SK-N-SH (cell line): ENCODE measurements around the gene MAPKAP1. TPM values are rescaled to one million over a fixed set of nuclear protein-coding genes. Genes with fewer than 3 reads are reported as not detected.

Experiments used
- CTCF ChIA-PET: fragments of 300-600, 350-600 bp; formaldehyde crosslinking; extraction: SDS; loops from one replicate; lab custom pipeline; 2021; lab: Yijun Ruan, JAX
- POLR2A ChIA-PET: fragments of 350-600 bp; sonication (Branson Sonifier 250); formaldehyde crosslinking; extraction: SDS; loops from one replicate; lab custom pipeline; 2020; ENCODE audit warnings: antibody characterized with exemption, inconsistent platforms; lab: Yijun Ruan, JAX
- DNase-seq: peaks from one replicate; pipeline ENCODE4 v3.0.0; 2012
- H2AFZ ChIP-seq: fragments of 200-600 bp; sonication (generic); 2 replicates; pipeline ENCODE4 v1.8.1; 2016; ENCODE audit warnings: antibody characterized with exemption, mild to moderate bottlenecking, low read depth
- H3F3A ChIP-seq: fragments of 200-600 bp; sonication (generic); replicated peaks from 2 replicates; pipeline ENCODE3; 2016; ENCODE audit warnings: antibody characterized with exemption, mild to moderate bottlenecking; ENCODE audit not compliant: insufficient read depth
- H3K27ac ChIP-seq, 2 experiments: fragments of 200-500 bp in 1 of 2; fragments of 200-600 bp in 1 of 2; sonication (Bioruptor generic) in 1 of 2; sonication (generic), shearing (Covaris generic) in 1 of 2; 2 replicates each; pipeline versions ENCODE4 v1.5.1 to v1.6.1; 2014 to 2016; ENCODE audit warnings: low read depth in 2 of 2, inconsistent platforms in 1 of 2, low read length in 1 of 2, mild to moderate bottlenecking in 1 of 2, mixed read lengths in 1 of 2
- H3K27me3 ChIP-seq: fragments of 200-600 bp; sonication (generic), shearing (Covaris generic); 2 replicates; pipeline ENCODE4 v1.6.1; 2016; ENCODE audit warnings: mixed run types; ENCODE audit not compliant: insufficient read depth
- H3K36me3 ChIP-seq, 2 experiments: fragments of 200-500 bp in 1 of 2; fragments of 200-600 bp in 1 of 2; sonication (Bioruptor generic) in 1 of 2; sonication (generic) in 1 of 2; replicated peaks in 1 of 2; 2 replicates each; pipeline versions ENCODE3 to v1.5.1; 2014 to 2016; ENCODE audit warnings: low read length in 1 of 2, mild to moderate bottlenecking in 1 of 2; ENCODE audit not compliant: insufficient read depth in 2 of 2, control insufficient read depth in 1 of 2
- H3K4me1 ChIP-seq, 2 experiments: fragments of 200-500 bp in 1 of 2; fragments of 200-600 bp in 1 of 2; sonication (Bioruptor generic) in 1 of 2; sonication (generic), shearing (Covaris generic) in 1 of 2; 2 replicates each; pipeline versions ENCODE4 v1.5.1 to v1.6.1; 2014 to 2016; ENCODE audit warnings: low read depth in 1 of 2, low read length in 1 of 2, mixed run types in 1 of 2; ENCODE audit not compliant: insufficient read depth in 2 of 2, control insufficient read depth in 1 of 2
- H3K4me2 ChIP-seq: fragments of 200-600 bp; sonication (generic), shearing (Covaris generic); 2 replicates; pipeline ENCODE4 v1.6.1; 2017; ENCODE audit warnings: mixed run types
- H3K4me3 ChIP-seq, 2 experiments: fragments of 200-500 bp in 1 of 2; fragments of 200-600 bp in 1 of 2; sonication (Bioruptor generic) in 1 of 2; sonication (generic), shearing (Covaris generic) in 1 of 2; 2 replicates each; pipeline versions ENCODE4 v1.5.1 to v1.8.1; 2014 to 2016; ENCODE audit warnings: low read depth in 2 of 2, inconsistent platforms in 1 of 2, low read length in 1 of 2, mild to moderate bottlenecking in 1 of 2, mixed read lengths in 1 of 2, moderate library complexity in 1 of 2
- H3K79me2 ChIP-seq: fragments of 200-600 bp; sonication (generic); 2 replicates; pipeline ENCODE4 v1.8.1; 2017; ENCODE audit warnings: mild to moderate bottlenecking; ENCODE audit not compliant: insufficient read depth
- H3K9ac ChIP-seq: fragments of 200-600 bp; sonication (generic); 2 replicates; pipeline ENCODE4 v1.6.1; 2017; ENCODE audit warnings: mixed run types
- H3K9me2 ChIP-seq: fragments of 200-600 bp; sonication (generic); 2 replicates; pipeline ENCODE4 v1.6.1; 2017; ENCODE audit warnings: mixed run types
- H3K9me3 ChIP-seq: fragments of 200-600 bp; sonication (generic); 2 replicates; pipeline ENCODE4 v1.6.1; 2017; ENCODE audit warnings: mixed run types, mild to moderate bottlenecking, moderate library complexity
- H4K20me1 ChIP-seq: fragments of 200-600 bp; sonication (generic); 2 replicates; pipeline ENCODE4 v1.6.1; 2017; ENCODE audit warnings: mild to moderate bottlenecking, mixed run types; ENCODE audit not compliant: insufficient read depth
- EP300 ChIP-seq, 2 experiments: IDR thresholded peaks; 2 replicates each; pipeline versions ENCODE4 v1.4.0 to v1.6.1; 2012; ENCODE audit warnings: borderline replicate concordance in 1 of 2, low read depth in 1 of 2, low read length in 1 of 2
- EZH2phosphoT487 ChIP-seq: fragments of 200-600 bp; sonication (generic); IDR thresholded peaks from 2 replicates; pipeline ENCODE4 v1.6.1; 2017; ENCODE audit warnings: low read depth, mixed run types, mild to moderate bottlenecking, antibody characterized with exemption, moderate library complexity, borderline replicate concordance
- FOSL2 ChIP-seq: IDR thresholded peaks from 2 replicates; pipeline ENCODE4 v1.4.0; 2012; ENCODE audit warnings: low read depth, mild to moderate bottlenecking, moderate library complexity, borderline replicate concordance
- IRF3 ChIP-seq: fragments of 150-350 bp; IDR thresholded peaks from 2 replicates; pipeline ENCODE4 v1.6.1; 2016; ENCODE audit warnings: mild to moderate bottlenecking, low read depth, low read length
- NRF1 ChIP-seq: IDR thresholded peaks from 2 replicates; pipeline ENCODE4 v1.6.1; 2012; ENCODE audit warnings: low read depth, mild to moderate bottlenecking, low read length
- RAD21 ChIP-seq: IDR thresholded peaks from 2 replicates; pipeline ENCODE4 v1.6.1; 2012; ENCODE audit warnings: mild to moderate bottlenecking, low read length
- RCOR1 ChIP-seq: fragments of 150-350 bp; IDR thresholded peaks from 2 replicates; pipeline ENCODE4 v1.6.1; 2017; ENCODE audit warnings: antibody characterized with exemption, low read length
- RFX5 ChIP-seq: IDR thresholded peaks from 2 replicates; pipeline ENCODE4 v1.6.1; 2012; ENCODE audit warnings: mild to moderate bottlenecking, improper control_type of control experiment, low read length
- SMC3 ChIP-seq: IDR thresholded peaks from 2 replicates; pipeline ENCODE4 v1.6.1; 2012; ENCODE audit warnings: low read depth, low read length, improper control_type of control experiment
- TCF12 ChIP-seq: IDR thresholded peaks from 2 replicates; pipeline ENCODE4 v1.4.0; 2012
- YY1 ChIP-seq: IDR thresholded peaks from 2 replicates; pipeline ENCODE4 v1.4.0; 2012; ENCODE audit warnings: low read depth, mild to moderate bottlenecking
- WGBS: methylation state at CpG from one replicate; pipeline ENCODE4 v1.1.6; 2017; ENCODE audit warnings: low lambda C conversion rate; 5-methylcytosine and 5-hydroxymethylcytosine counted together
- polyA plus RNA-seq, 3 experiments: library from polyadenylated mRNA; depleted of rRNA; stranded (reverse); fragments of >200 nt; gene quantifications; 2 replicates each; pipeline ENCODE4 v1.2.3, GENCODE V29; 2012
- TF ChIP-seq, protein P1 (sequence below): IDR thresholded peaks from 2 replicates; pipeline ENCODE4; 2012

Gene MAPKAP1
- polyA plus RNA-seq, 1 of the 3 experiments (the other 2 are of a cell fraction) = 117 TPM

DNA sequence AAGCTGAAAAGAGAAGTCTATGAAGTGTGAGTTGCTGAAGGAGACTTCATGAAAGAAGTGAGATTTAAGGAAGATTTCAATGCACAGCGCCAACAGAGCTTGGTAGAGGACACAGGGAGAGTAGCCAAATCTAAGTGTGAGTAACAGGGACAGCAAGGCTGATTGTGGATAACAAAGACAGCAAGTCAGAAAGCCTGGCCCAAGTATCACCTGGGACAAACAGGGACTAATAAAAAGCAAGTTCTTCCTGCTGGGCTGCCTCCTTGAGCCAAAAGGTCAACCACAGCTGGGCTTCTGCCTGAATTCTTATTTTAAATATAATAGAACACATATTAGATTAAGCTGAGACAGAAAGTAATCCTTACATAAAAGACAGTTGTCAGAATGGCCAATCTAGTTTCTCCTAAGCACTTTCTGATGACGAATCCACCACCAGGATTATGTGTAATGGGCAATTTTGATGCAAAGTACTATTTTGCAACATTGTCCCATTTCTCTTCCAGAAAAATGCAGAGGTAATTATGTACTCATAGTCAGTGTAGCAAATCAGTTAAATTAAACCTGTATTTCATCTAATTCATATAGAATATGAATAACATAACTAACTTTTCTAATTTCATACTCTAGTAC is 73.8 kb downstream of the MAPKAP1 start:
- TF ChIP-seq FOSL2 (no peak), EZH2phosphoT487 (no peak), RCOR1 (no peak), RAD21 (no peak), YY1 (no peak), TCF12 (no peak), IRF3 (no peak), SMC3 (no peak), RFX5 (no peak)
- Histone ChIP-seq H4K20me1 (peaks cover 32% of the 10 kb centered on the region), H3F3A (peaks cover 21% of the 10 kb centered on the region), H2AFZ (no peak overlapping the region), H3K27ac (no peak overlapping the region), H3K9ac (no peak overlapping the region), H3K4me1 (peaks cover 9 to 29% of the 10 kb centered on the region in 2 experiments; a peak in 3 of 4 replicates), H3K9me3 (no peaks in the 10 kb centered on the region), H3K4me3 (no peak overlapping the region), H3K9me2 (no peaks in the 10 kb centered on the region), H3K36me3 (peaks cover 0 to 4% of the 10 kb centered on the region in 2 experiments), H3K79me2 (peaks cover 91% of the 10 kb centered on the region), H3K4me2 (peak overlapping the region; percentile 17; the same call in 1 of the 2 replicates), H3K27me3 (no peaks in the 10 kb centered on the region)
- no peak for DNase-seq
- WGBS = 79% methylated on average over 2 of the region's 2 CpGs
- POLR2A ChIA-PET = interaction anchor here (0.8 kb wide), 1 partner anchor 194 kb away, joined by 3 read pairs; no protein-coding TSS in a partner anchor
- CTCF ChIA-PET = interaction anchor here (1.0 to 2.0 kb wide), 5 partner anchors 73 to 858 kb away, joined by 3 to 12 read pairs (median 4); no protein-coding TSS in a partner anchor

GRCh38 chr9:125632321-125633115 is 74.5 kb downstream of the MAPKAP1 start:
- H3F3A ChIP-seq = peaks cover 21% of the 10 kb centered on the region
- POLR2A ChIA-PET = no interaction called here
- 74% methylated on average over 4 of the region's 4 CpGs for WGBS
- 0 out of 4 replicates have a peak overlapping the region, but pooled peaks of 1 of the 2 experiments have one; percentile 7 for H3K27ac ChIP-seq
- peaks cover 91% of the 10 kb centered on the region for H3K79me2 ChIP-seq
- H4K20me1 ChIP-seq = peaks cover 32% of the 10 kb centered on the region
- no peaks in the 10 kb centered on the region for H3K9me2 ChIP-seq
- H2AFZ ChIP-seq = no peak overlapping the region
- no peaks in the 10 kb centered on the region for H3K27me3 ChIP-seq
- H3K9ac ChIP-seq = no peak overlapping the region
- peaks cover 9 to 29% of the 10 kb centered on the region in 2 experiments; a peak in 3 of 4 replicates for H3K4me1 ChIP-seq
- peaks cover 0 to 4% of the 10 kb centered on the region in 2 experiments for H3K36me3 ChIP-seq
- no peak for DNase-seq
- TF ChIP-seq NRF1 (no peak), IRF3 (no peak), FOSL2 (peak; percentile 30; the same call in 1 of the 2 replicates), TCF12 (peak; percentile 42; the same call in 1 of the 2 replicates), EP300 (IDR thresholded peaks at IDR 0.05; ENCODE audit: borderline replicate concordance in 1 of 2, low read depth in 1 of 2, low read length in 1 of 2) (0 out of 4 replicates have a peak, but pooled peaks of 1 of the 2 experiments have one; percentile 5)
- TF ChIP-seq, protein P1, sequence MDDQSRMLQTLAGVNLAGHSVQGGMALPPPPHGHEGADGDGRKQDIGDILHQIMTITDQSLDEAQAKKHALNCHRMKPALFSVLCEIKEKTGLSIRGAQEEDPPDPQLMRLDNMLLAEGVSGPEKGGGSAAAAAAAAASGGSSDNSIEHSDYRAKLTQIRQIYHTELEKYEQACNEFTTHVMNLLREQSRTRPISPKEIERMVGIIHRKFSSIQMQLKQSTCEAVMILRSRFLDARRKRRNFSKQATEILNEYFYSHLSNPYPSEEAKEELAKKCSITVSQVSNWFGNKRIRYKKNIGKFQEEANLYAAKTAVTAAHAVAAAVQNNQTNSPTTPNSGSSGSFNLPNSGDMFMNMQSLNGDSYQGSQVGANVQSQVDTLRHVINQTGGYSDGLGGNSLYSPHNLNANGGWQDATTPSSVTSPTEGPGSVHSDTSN = peak; percentile 41; the same call in 1 of the 2 replicates
- CTCF ChIA-PET = interaction anchor here (1.0 to 2.0 kb wide), 4 partner anchors 72 to 225 kb away, joined by 3 to 12 read pairs (median 4); no protein-coding TSS in a partner anchor
- no peaks in the 10 kb centered on the region for H3K9me3 ChIP-seq
- peak overlapping the region; percentile 17; the same call in 1 of the 2 replicates for H3K4me2 ChIP-seq
- H3K4me3 ChIP-seq = no peak overlapping the region
